ENCODE data around the gene CDH19. TPM values are rescaled to one million over a fixed set of nuclear protein-coding genes. Genes with fewer than 3 reads are reported as not detected.

The CDH19 gene
- total RNA-seq, 1 experiment from 2014 or later, result not detected

GRCh38 chr18:66457245-66457644, 146.6 kb downstream of the CDH19 start:
- no peak for DNase-seq (ENCODE audit: low spot score)

Measured in A172 (cell line).